Endothelial cell (in vitro differentiated cells): Measurements from ENCODE around the gene GARIN6. TPM values are rescaled to one million over a fixed set of nuclear protein-coding genes. Genes with fewer than 3 reads are reported as not detected.

Experiments used
- DNase-seq: peaks from one replicate; pipeline ENCODE4 v3.0.0; 2021; ENCODE audit warnings: low spot score
- H3K27ac Mint-ChIP-seq: one replicate; pipeline ENCODE4 v1.8.0; 2021; ENCODE audit warnings: mixed read lengths, inconsistent platforms; ENCODE audit not compliant: unreplicated experiment
- H3K27me3 Mint-ChIP-seq: one replicate; pipeline ENCODE4 v1.8.0; 2021; ENCODE audit warnings: mild to moderate bottlenecking, moderate library complexity, mixed read lengths, inconsistent platforms; ENCODE audit not compliant: unreplicated experiment
- H3K36me3 Mint-ChIP-seq: one replicate; pipeline ENCODE4 v1.8.0; 2021; ENCODE audit warnings: mild to moderate bottlenecking, low read depth, mixed read lengths, inconsistent platforms; ENCODE audit not compliant: unreplicated experiment
- H3K4me1 Mint-ChIP-seq: one replicate; pipeline ENCODE4 v1.8.0; 2021; ENCODE audit warnings: mild to moderate bottlenecking, mixed read lengths, inconsistent platforms; ENCODE audit not compliant: unreplicated experiment
- H3K4me3 Mint-ChIP-seq: one replicate; pipeline ENCODE4 v1.8.0; 2021; ENCODE audit warnings: mild to moderate bottlenecking, mixed read lengths, inconsistent platforms; ENCODE audit not compliant: unreplicated experiment
- H3K9me3 Mint-ChIP-seq: one replicate; pipeline ENCODE4 v1.8.0; 2021; ENCODE audit warnings: mixed read lengths, inconsistent platforms; ENCODE audit not compliant: unreplicated experiment
- CTCF ChIP-seq: fragments of 200-600 bp; sonication (generic); IDR thresholded peaks from one replicate; pipeline ENCODE4 v1.5.0; 2021; ENCODE audit warnings: antibody characterized with exemption; ENCODE audit not compliant: unreplicated experiment
- long read RNA-seq: library from polyadenylated mRNA; unstranded; transcript quantifications from one replicate; pipeline ENCODE4 v2.0.0, GENCODE V29; 2020; ENCODE audit not compliant: unreplicated experiment
- total RNA-seq: library from RNA; stranded (reverse); fragmentation: NEBNext Ultra II Directional; extraction: Animal tissue kit (Norgen Biotek cat#: 25700); gene quantifications from one replicate; pipeline ENCODE4 v1.2.1, GENCODE V29; 2021; ENCODE audit not compliant: unreplicated experiment

GARIN6 gene
- not detected for total RNA-seq
- long read RNA-seq: 0 reads

DNA sequence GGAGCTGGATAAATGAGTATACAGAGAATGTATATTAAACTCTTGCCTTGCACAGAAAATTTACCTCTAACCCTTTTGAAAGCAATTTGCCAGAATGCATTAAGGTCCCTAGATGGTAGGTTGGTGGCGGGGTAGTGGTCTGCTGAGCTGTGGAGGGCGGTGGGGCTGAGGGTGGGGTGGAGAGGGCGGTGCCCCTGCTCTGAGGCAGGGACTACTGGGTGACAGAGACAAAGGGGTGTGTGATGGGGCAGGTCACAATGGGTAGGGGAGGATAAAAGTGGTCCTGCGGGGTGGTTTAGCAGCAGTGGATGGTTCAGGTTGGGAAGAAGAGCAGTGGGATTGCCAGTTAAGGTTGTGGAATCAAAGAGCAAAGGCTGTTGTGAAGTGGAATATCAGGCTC is at the start of gene GARIN6:
TSS of gene GARIN6 (plus strand) at position 301 of the 400 bp plus-strand sequence. CDS start 422 bp downstream, outside the sequence.
- H3K27me3 Mint-ChIP-seq: peaks cover 2% of the 10 kb centered on the region
- H3K4me3 Mint-ChIP-seq: no peak within 1 kb of the TSS
- peaks cover 3% of the 10 kb centered on the region for H3K4me1 Mint-ChIP-seq
- H3K9me3 Mint-ChIP-seq: no peaks in the 10 kb centered on the region
- no peak for DNase-seq
- no peak for TF ChIP-seq CTCF
- H3K36me3 Mint-ChIP-seq: no peaks in the 10 kb centered on the region
- no peak within 1 kb of the TSS for H3K27ac Mint-ChIP-seq

DNA sequence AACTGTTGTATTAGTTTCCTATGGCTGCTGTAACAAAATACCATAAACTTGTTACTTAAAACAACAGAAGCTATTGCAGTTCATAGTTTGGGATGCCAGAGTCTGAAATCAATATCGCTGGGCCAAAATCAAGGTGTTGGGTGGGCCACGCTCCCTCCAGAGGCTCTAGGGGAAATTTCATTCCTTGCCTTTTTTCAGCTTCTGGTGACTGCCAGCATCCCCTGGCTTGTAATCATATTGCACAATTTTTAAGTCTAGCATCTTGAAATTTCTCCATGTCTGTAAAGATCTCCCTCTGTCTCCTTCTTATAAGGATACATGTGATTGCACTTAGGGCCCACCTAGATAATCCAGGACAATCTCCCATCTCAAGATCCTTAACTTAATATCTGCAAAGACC is 48.8 kb upstream of the GARIN6 start:
- Mint-ChIP-seq H3K9me3 (no peaks in the 10 kb centered on the region), H3K4me1 (no peaks in the 10 kb centered on the region), H3K27ac (no peak overlapping the region), H3K27me3 (peaks cover 2% of the 10 kb centered on the region), H3K36me3 (no peaks in the 10 kb centered on the region), H3K4me3 (no peak overlapping the region)
- TF ChIP-seq CTCF: no peak
- no peak for DNase-seq

DNA sequence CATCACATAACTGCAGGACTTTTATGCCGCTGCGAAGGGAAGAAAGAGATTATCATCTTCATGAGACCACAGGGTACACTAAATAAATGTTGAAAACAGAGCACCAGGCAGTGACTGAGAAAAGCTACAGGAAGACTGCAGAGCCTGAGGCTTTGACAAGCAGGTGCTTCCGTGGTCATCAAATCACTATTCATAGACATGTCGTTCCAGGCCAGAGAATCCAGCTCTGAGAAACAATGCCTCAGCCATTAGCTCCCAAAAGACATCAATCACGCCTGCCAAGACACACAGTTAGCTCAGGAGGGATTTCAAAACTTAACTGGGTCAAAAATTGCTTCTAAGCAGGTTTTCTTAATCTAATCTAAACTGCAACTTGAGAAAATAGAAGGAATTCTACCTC is 47.2 kb upstream of the GARIN6 start:
- Mint-ChIP-seq H3K4me1 (no peaks in the 10 kb centered on the region), H3K27ac (no peak overlapping the region), H3K27me3 (peaks cover 2% of the 10 kb centered on the region), H3K36me3 (no peaks in the 10 kb centered on the region), H3K4me3 (no peak overlapping the region), H3K9me3 (no peaks in the 10 kb centered on the region)
- no peak for DNase-seq
- TF ChIP-seq CTCF: no peak

DNA sequence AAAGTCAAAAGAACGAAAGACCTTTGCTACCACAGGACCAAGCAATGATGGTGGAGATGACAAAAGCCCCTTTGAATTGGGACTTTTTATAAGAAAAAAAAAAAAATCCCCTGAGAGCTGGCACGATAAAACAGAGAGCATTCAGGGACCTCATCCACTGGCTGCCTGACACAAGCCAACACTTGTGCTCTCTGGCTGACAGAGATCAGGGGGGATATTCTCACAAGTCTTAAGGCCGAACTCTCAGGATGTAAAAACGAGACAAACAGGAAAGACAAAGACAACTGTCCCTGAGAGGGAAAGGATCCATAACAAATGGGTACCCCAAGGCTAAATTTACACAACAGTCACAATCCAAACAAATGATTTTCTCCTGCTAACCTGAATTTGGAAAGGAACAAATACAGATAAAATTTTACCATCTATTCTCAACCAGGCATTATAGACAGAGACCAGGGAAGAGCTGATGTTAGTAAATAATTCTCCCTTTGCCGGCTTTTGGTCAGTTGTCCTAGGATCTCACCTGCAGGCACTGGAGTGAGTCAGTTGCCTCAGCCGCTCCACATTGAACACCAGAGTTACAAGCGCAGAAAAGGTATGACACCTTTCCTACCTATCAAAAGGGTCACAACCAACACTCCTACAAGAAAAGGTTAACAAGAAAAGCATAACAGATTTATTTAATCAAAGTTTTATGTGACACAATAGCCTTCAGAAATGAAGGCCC is 37.9 kb upstream of the GARIN6 start:
- Mint-ChIP-seq H3K27ac (no peak overlapping the region), H3K36me3 (no peaks in the 10 kb centered on the region), H3K4me1 (peaks cover 9% of the 10 kb centered on the region), H3K9me3 (no peaks in the 10 kb centered on the region), H3K4me3 (no peak overlapping the region), H3K27me3 (no peaks in the 10 kb centered on the region)
- DNase-seq: no peak
- TF ChIP-seq CTCF: no peak

DNA sequence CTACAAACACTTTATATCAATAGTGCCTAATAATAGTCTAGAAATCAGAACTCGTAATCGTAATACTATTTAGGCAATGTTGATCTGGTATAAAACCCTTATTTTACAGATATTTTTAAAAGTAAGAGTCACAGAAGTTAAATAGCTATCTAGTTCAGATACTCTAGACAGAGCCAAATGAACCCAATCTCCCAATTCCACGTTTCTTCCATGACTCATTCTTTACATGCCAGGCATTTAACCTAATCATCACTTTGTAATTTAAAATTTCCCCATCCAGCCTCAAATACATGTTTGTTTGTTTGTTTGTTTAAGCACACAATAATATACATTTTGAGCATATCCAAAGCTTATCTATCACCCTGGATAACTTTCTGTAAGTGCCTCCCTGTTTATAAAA is 36.4 kb upstream of the GARIN6 start:
- Mint-ChIP-seq H3K27me3 (no peaks in the 10 kb centered on the region), H3K4me1 (peaks cover 9% of the 10 kb centered on the region), H3K4me3 (no peak overlapping the region), H3K36me3 (no peaks in the 10 kb centered on the region), H3K9me3 (no peaks in the 10 kb centered on the region), H3K27ac (no peak overlapping the region)
- TF ChIP-seq CTCF: no peak
- no peak for DNase-seq
